CD14-positive monocyte (primary cell): Measurements from ENCODE around the gene SPATA45. TPM values are rescaled to one million over a fixed set of nuclear protein-coding genes. Genes with fewer than 3 reads are reported as not detected.

ENCODE experiments used
- DNase-seq, 3 donors: peaks; one replicate each; pipeline ENCODE4 v3.0.0-alpha.2; 2011 to 2022
- H2AFZ ChIP-seq: 2 replicates; pipeline ENCODE4 v1.6.0; 2012; ENCODE audit warnings: mild to moderate bottlenecking, low read depth, low read length, inconsistent platforms; ENCODE audit not compliant: insufficient read depth, poor library complexity, severe bottlenecking
- H3K27ac ChIP-seq, 2 donors: 1 replicate in 1 of 2; 2 replicates in 1 of 2; pipeline ENCODE4 v1.5.1; 2012 to 2013; ENCODE audit warnings: low read length in 2 of 2, control low read depth in 1 of 2, inconsistent platforms in 1 of 2, low read depth in 1 of 2, mild to moderate bottlenecking in 1 of 2
- H3K27me3 ChIP-seq, 2 donors: one replicate each; pipeline versions ENCODE4 v1.6.0 to v1.6.1; 2011 to 2013; ENCODE audit warnings: low read length in 2 of 2; ENCODE audit not compliant: control insufficient read depth in 2 of 2, insufficient read depth in 2 of 2
- H3K36me3 ChIP-seq, 2 donors: replicated peaks in 1 of 2; 1 replicate in 1 of 2; 2 replicates in 1 of 2; pipeline versions ENCODE4 v1.5.1 to v1.6.1; 2012 to 2013; ENCODE audit warnings: low read length in 2 of 2, control low read depth in 1 of 2, inconsistent platforms in 1 of 2, mild to moderate bottlenecking in 1 of 2; ENCODE audit not compliant: insufficient read depth in 2 of 2, control insufficient read depth in 1 of 2
- H3K4me1 ChIP-seq, 2 donors: 1 replicate in 1 of 2; 2 replicates in 1 of 2; pipeline versions ENCODE4 v1.5.1 to v1.6.1; 2012 to 2013; ENCODE audit warnings: low read length in 2 of 2, control low read depth in 1 of 2, inconsistent platforms in 1 of 2, mild to moderate bottlenecking in 1 of 2, moderate library complexity in 1 of 2; ENCODE audit not compliant: insufficient read depth in 2 of 2, control insufficient read depth in 1 of 2
- H3K4me2 ChIP-seq: replicated peaks from 2 replicates; pipeline ENCODE3; 2012; ENCODE audit warnings: low read length, moderate library complexity, mild to moderate bottlenecking; ENCODE audit not compliant: poor library complexity, severe bottlenecking; ENCODE audit errors: extremely low read depth
- H3K4me3 ChIP-seq, 3 experiments: fragments of 200-600 bp in 1 of 3; sonication (generic) in 1 of 3; replicated peaks in 1 of 3; 1 replicate in 2 of 3; 2 replicates in 1 of 3; pipeline ENCODE4 v1.5.1; 2011 to 2013; ENCODE audit warnings: low read length in 3 of 3, mild to moderate bottlenecking in 3 of 3, control low read depth in 2 of 3, low read depth in 2 of 3, inconsistent platforms in 1 of 3, moderate library complexity in 1 of 3
- H3K79me2 ChIP-seq: 2 replicates; pipeline ENCODE4 v1.6.0; 2012; ENCODE audit warnings: mild to moderate bottlenecking, control low read depth, inconsistent platforms, low read length, moderate library complexity; ENCODE audit not compliant: insufficient read depth
- H3K9ac ChIP-seq: 2 replicates; pipeline ENCODE4 v1.6.0; 2017; ENCODE audit warnings: low read length, mild to moderate bottlenecking; ENCODE audit not compliant: insufficient read depth, poor library complexity, severe bottlenecking
- H3K9me3 ChIP-seq, 2 donors: replicated peaks in 1 of 2; 1 replicate in 1 of 2; 2 replicates in 1 of 2; pipeline versions ENCODE4 v1.5.1 to v1.6.1; 2012 to 2013; ENCODE audit warnings: low read length in 2 of 2, control low read depth in 1 of 2; ENCODE audit not compliant: control insufficient read depth in 1 of 2, insufficient read depth in 1 of 2
- H4K20me1 ChIP-seq: 2 replicates; pipeline ENCODE4 v1.6.0; 2012; ENCODE audit warnings: mild to moderate bottlenecking, low read length, control low read depth, moderate library complexity; ENCODE audit not compliant: insufficient read depth
- H3K27ac Mint-ChIP-seq, 7 donors: one replicate each; pipeline ENCODE4 v1.8.0; 2020; ENCODE audit warnings: mild to moderate bottlenecking in 7 of 7, mixed read lengths in 7 of 7, moderate library complexity in 6 of 7, inconsistent platforms in 2 of 7
- H3K27me3 Mint-ChIP-seq, 3 donors: one replicate each; pipeline ENCODE4 v1.8.0; 2021 to 2022; ENCODE audit warnings: low read depth in 3 of 3, mild to moderate bottlenecking in 3 of 3, mixed read lengths in 3 of 3, moderate library complexity in 3 of 3, inconsistent platforms in 1 of 3
- H3K36me3 Mint-ChIP-seq, 2 donors: one replicate each; pipeline ENCODE4 v1.8.0; 2020; ENCODE audit warnings: mixed read lengths in 2 of 2, inconsistent platforms in 1 of 2, mild to moderate bottlenecking in 1 of 2
- H3K4me1 Mint-ChIP-seq: one replicate; pipeline ENCODE4 v1.8.0; 2020; ENCODE audit warnings: mild to moderate bottlenecking, mixed read lengths
- H3K4me3 Mint-ChIP-seq, 2 donors: one replicate each; pipeline ENCODE4 v1.8.0; 2020; ENCODE audit warnings: mild to moderate bottlenecking in 2 of 2, mixed read lengths in 2 of 2, moderate library complexity in 1 of 2
- H3K9me3 Mint-ChIP-seq, 7 donors: one replicate each; pipeline ENCODE4 v1.8.0; 2020 to 2022; ENCODE audit warnings: mixed read lengths in 7 of 7, mild to moderate bottlenecking in 6 of 7, moderate library complexity in 6 of 7, inconsistent platforms in 2 of 7
- CTCF ChIP-seq: fragments of 200-600 bp; IDR thresholded peaks from one replicate; pipeline ENCODE4 v1.8.0; 2022; ENCODE audit warnings: antibody characterized with exemption, mild to moderate bottlenecking
- WGBS: methylation state at CpG from one replicate; pipeline ENCODE4 v1.1.5; 2013; ENCODE audit warnings: missing lambda C conversion rate; ENCODE audit not compliant: insufficient coverage; 5-methylcytosine and 5-hydroxymethylcytosine counted together
- intact Hi-C, 2 donors: fragments of 100-400 bp; cut with micrococcal nuclease; formaldehyde crosslinking; loops; one replicate each; pipeline versions ENCODE4 v1.15.0 to v1.15.1; 2023
- polyA plus RNA-seq, 3 donors: library from polyadenylated mRNA; depleted of rRNA in 1 of 3; unstranded in 2 of 3; stranded (reverse) in 1 of 3; fragments of 300-500 nt in 2 of 3; fragments of >200 nt in 1 of 3; fragmentation: Illumina TruSeq in 2 of 3; gene quantifications; 1 replicate in 2 of 3; 2 replicates in 1 of 3; pipeline ENCODE4 v1.2.3, GENCODE V29; 2012 to 2021

Gene SPATA45
- polyA plus RNA-seq, 3 donors: 0.29 TPM; not detected in 2

GRCh38 chr1:212820969-212821368 is 26.5 kb downstream of the SPATA45 start:
- Mint-ChIP-seq H3K36me3 (peaks cover 2 to 4% of the 10 kb centered on the region in 2 donors), H3K9me3 (peaks cover 17 to 28% (median 23%) of the 10 kb centered on the region in 7 donors), H3K4me1 (peaks cover 22% of the 10 kb centered on the region), H3K27ac (peak overlapping the region in 1 of 7 donors; percentile 6), H3K27me3 (peaks cover 0 to 1% (median 0%) of the 10 kb centered on the region in 3 donors), H3K4me3 (no peak overlapping the region)
- no peak overlapping the region for H3K9ac ChIP-seq
- no peak overlapping the region for H3K27ac ChIP-seq
- no peaks in the 10 kb centered on the region for H4K20me1 ChIP-seq
- peaks cover 18 to 19% of the 10 kb centered on the region in 2 donors for H3K4me1 ChIP-seq
- H3K4me2 ChIP-seq: no peak overlapping the region
- no peak overlapping the region for H2AFZ ChIP-seq
- no peaks in the 10 kb centered on the region for H3K79me2 ChIP-seq
- H3K27me3 ChIP-seq: no peaks in the 10 kb centered on the region
- no peak for TF ChIP-seq CTCF
- intact Hi-C loops: no loop called here
- no peak for DNase-seq
- H3K4me3 ChIP-seq: no peak overlapping the region
- no peaks in the 10 kb centered on the region for H3K36me3 ChIP-seq
- peaks cover 23 to 24% of the 10 kb centered on the region in 2 donors for H3K9me3 ChIP-seq
- no CpG with 5 or more reads among the region's 2 CpGs for WGBS

- 0% methylated on average over 4 of the region's 5 CpGs for WGBS
- peaks cover 22% of the 10 kb centered on the region for H3K4me1 Mint-ChIP-seq
- H3K9ac ChIP-seq: no peak overlapping the region
Measured at GRCh38 chr1:212819726-212820125, 27.7 kb downstream of the SPATA45 start.

More at GRCh38 chr1:212819726-212820125, 27.7 kb downstream of the SPATA45 start:
- intact Hi-C loops: no loop called here
- no peaks in the 10 kb centered on the region for H4K20me1 ChIP-seq
- H3K27me3 ChIP-seq: no peaks in the 10 kb centered on the region
- H3K36me3 Mint-ChIP-seq: peaks cover 12% of the 10 kb centered on the region in 2 donors
- H3K79me2 ChIP-seq: no peaks in the 10 kb centered on the region
- peak overlapping the region; percentile 56 for H3K4me2 ChIP-seq
- H3K27ac Mint-ChIP-seq: peak overlapping the region in 5 of 7 donors; percentile 9 to 70 (median 33)
- no peak for TF ChIP-seq CTCF
- H3K27ac ChIP-seq: peak overlapping the region in 1 of 2 donors; percentile 62
- peaks cover 10 to 11% of the 10 kb centered on the region in 2 donors for H3K9me3 ChIP-seq
- peaks cover 5 to 15% (median 11%) of the 10 kb centered on the region in 7 donors for H3K9me3 Mint-ChIP-seq
- peak overlapping the region in 1 of 3 experiments; percentile 23 for H3K4me3 ChIP-seq
- peaks cover 0 to 1% (median 0%) of the 10 kb centered on the region in 3 donors for H3K27me3 Mint-ChIP-seq
- no peak overlapping the region for H2AFZ ChIP-seq
- peaks cover 18 to 19% of the 10 kb centered on the region in 2 donors for H3K4me1 ChIP-seq
- H3K4me3 Mint-ChIP-seq: peak overlapping the region; percentile 38 to 85
- DNase-seq: peak; percentile 57 to 83 (median 62)
- peaks cover 0 to 7% of the 10 kb centered on the region in 2 donors for H3K36me3 ChIP-seq
